HepG2 (cell line): ENCODE measurements around the gene DAPK1. TPM values are rescaled to one million over a fixed set of nuclear protein-coding genes. Genes with fewer than 3 reads are reported as not detected.

Experiments
- ARNT ChIP-seq: fragments of 450-650 bp; IDR thresholded peaks from 2 replicates; pipeline ENCODE4 v1.6.1; 2017
- ATF7 ChIP-seq, 2 experiments: fragments of 450-650 bp in 1 of 2; sonication (generic) in 1 of 2; formaldehyde crosslinking in 1 of 2; IDR thresholded peaks; 2 replicates each; pipeline versions ENCODE4 v1.4.0 to v1.6.1; 2016 to 2020; ENCODE audit warnings: antibody characterized with exemption in 1 of 2, mild to moderate bottlenecking in 1 of 2, missing genetic modification reagents in 1 of 2
- CEBPG ChIP-seq: IDR thresholded peaks from 2 replicates; pipeline ENCODE4 v1.6.1; 2016
- ELF4 ChIP-seq: sonication (generic); formaldehyde crosslinking; IDR thresholded peaks from 2 replicates; pipeline ENCODE4 v1.5.0; 2020; ENCODE audit warnings: missing genetic modification reagents, mild to moderate bottlenecking, moderate library complexity, borderline replicate concordance
- HDAC2 ChIP-seq: sonication (generic); formaldehyde crosslinking; IDR thresholded peaks from 2 replicates; pipeline ENCODE4 v1.4.0; 2020; ENCODE audit warnings: missing genetic modification reagents
- MED13 ChIP-seq: sonication (generic); formaldehyde crosslinking; IDR thresholded peaks from 2 replicates; pipeline ENCODE4 v1.5.0; 2020; ENCODE audit warnings: missing genetic modification reagents
- NR2F1 ChIP-seq, 2 experiments: fragments of 450-650 bp in 1 of 2; formaldehyde crosslinking in 1 of 2; IDR thresholded peaks; 2 replicates each; pipeline versions ENCODE4 v1.5.0 to v1.6.1; 2016 to 2020; ENCODE audit warnings: mild to moderate bottlenecking in 1 of 2, missing compliant biosample characterization in 1 of 2, missing genetic modification reagents in 1 of 2, moderate library complexity in 1 of 2
- NR3C1 ChIP-seq: sonication (generic); formaldehyde crosslinking; IDR thresholded peaks from 2 replicates; pipeline ENCODE4 v1.4.0; 2020; ENCODE audit warnings: missing genetic modification reagents
- TARDBP ChIP-seq: sonication (generic); formaldehyde crosslinking; IDR thresholded peaks from 2 replicates; pipeline ENCODE4 v1.8.0; 2022; ENCODE audit warnings: mild to moderate bottlenecking, missing genetic modification reagents
- TEAD3 ChIP-seq: optimal IDR thresholded peaks from 2 replicates; pipeline ENCODE3; 2016; ENCODE audit warnings: borderline replicate concordance
- ZFP1 ChIP-seq: IDR thresholded peaks from 2 replicates; pipeline ENCODE4 v1.6.1; 2016
- ZKSCAN1 ChIP-seq: fragments of 150-350 bp; IDR thresholded peaks from 2 replicates; pipeline ENCODE4 v1.6.1; 2014; ENCODE audit warnings: low read length
- ZNF121 ChIP-seq: sonication (generic); formaldehyde crosslinking; IDR thresholded peaks from 2 replicates; pipeline ENCODE4 v1.5.0; 2020; ENCODE audit warnings: mild to moderate bottlenecking, missing genetic modification reagents
- ZNF225 ChIP-seq: sonication (generic); formaldehyde crosslinking; IDR thresholded peaks from 2 replicates; pipeline ENCODE4 v1.4.0; 2020; ENCODE audit warnings: mild to moderate bottlenecking, missing genetic modification reagents
- ZNF282 ChIP-seq: fragments of 450-650 bp; IDR thresholded peaks from 2 replicates; pipeline ENCODE4 v1.6.1; 2018; ENCODE audit not compliant: partially characterized antibody
- ZNF333 ChIP-seq: sonication (generic); formaldehyde crosslinking; IDR thresholded peaks from 2 replicates; pipeline ENCODE4 v1.4.0; 2020; ENCODE audit warnings: mild to moderate bottlenecking, missing genetic modification reagents, borderline replicate concordance
- ZNF382 ChIP-seq: sonication (generic); formaldehyde crosslinking; IDR thresholded peaks from 2 replicates; pipeline ENCODE4 v1.5.0; 2020; ENCODE audit warnings: missing genetic modification reagents, mild to moderate bottlenecking, borderline replicate concordance
- ZNF468 ChIP-seq: sonication (generic); formaldehyde crosslinking; IDR thresholded peaks from 2 replicates; pipeline ENCODE4 v1.8.0; 2022; ENCODE audit warnings: mild to moderate bottlenecking, moderate library complexity, missing genetic modification reagents
- ZNF709 ChIP-seq: sonication (generic); formaldehyde crosslinking; IDR thresholded peaks from 2 replicates; pipeline ENCODE4 v1.5.0; 2020; ENCODE audit warnings: mild to moderate bottlenecking, missing genetic modification reagents
- ZNF777 ChIP-seq: sonication (generic); formaldehyde crosslinking; IDR thresholded peaks from 2 replicates; pipeline ENCODE4 v1.4.0; 2020; ENCODE audit warnings: missing genetic modification reagents
- ZNF83 ChIP-seq: sonication (generic); formaldehyde crosslinking; IDR thresholded peaks from 2 replicates; pipeline ENCODE4 v1.4.0; 2020; ENCODE audit warnings: missing genetic modification reagents, mild to moderate bottlenecking, borderline replicate concordance
- polyA plus RNA-seq, 8 experiments: library from polyadenylated mRNA; depleted of rRNA in 3 of 8; stranded (reverse) in 7 of 8; unstranded in 1 of 8; fragments of >200 nt; fragmentation: Illumina TruSeq in 4 of 8; extraction: Trizol in 4 of 8; gene quantifications; 2 replicates each; pipeline versions ENCODE4 v1.2.1 to v1.2.3, GENCODE V29; 2011 to 2016; ENCODE audit warnings: low read depth in 4 of 8, missing spikeins in 1 of 8, mixed read lengths in 1 of 8; ENCODE audit not compliant: insufficient read depth in 1 of 8
- total RNA-seq, 5 experiments: library from RNA; depleted of rRNA; stranded (reverse); fragments of >200 nt; fragmentation: Illumina TruSeq; extraction: Trizol; gene quantifications; 2 replicates each; pipeline ENCODE4 v1.2.3, GENCODE V29; 2016; ENCODE audit warnings: low read depth in 1 of 5
- TF ChIP-seq, protein P1 (sequence below): IDR thresholded peaks from 2 replicates; pipeline ENCODE4 v1.6.1; 2016; ENCODE audit warnings: low read depth
- TF ChIP-seq, protein P2 (sequence below): sonication (generic); formaldehyde crosslinking; conservative IDR thresholded peaks from 2 replicates; pipeline ENCODE4 v1.4.0; 2020; ENCODE audit warnings: missing genetic modification reagents
- TF ChIP-seq, protein P3 (sequence below): sonication (generic); formaldehyde crosslinking; IDR thresholded peaks from 2 replicates; pipeline ENCODE4 v1.4.0; 2020; ENCODE audit warnings: missing genetic modification reagents, low read depth, mild to moderate bottlenecking, borderline replicate concordance
- TF ChIP-seq, protein P4 (sequence below): sonication (generic); formaldehyde crosslinking; IDR thresholded peaks from 2 replicates; pipeline ENCODE4 v1.4.0; 2020; ENCODE audit warnings: missing genetic modification reagents, borderline replicate concordance
- TF ChIP-seq, protein P5 (sequence below): IDR thresholded peaks from 2 replicates; pipeline ENCODE4 v1.6.1; 2012; ENCODE audit warnings: inconsistent platforms

The DAPK1 gene
- total and polyA plus RNA-seq, 2 of the 13 experiments (the other 11 are each of a cell fraction or from before 2014, with no cell fraction given) = 35.7 to 35.9 TPM

DNA sequence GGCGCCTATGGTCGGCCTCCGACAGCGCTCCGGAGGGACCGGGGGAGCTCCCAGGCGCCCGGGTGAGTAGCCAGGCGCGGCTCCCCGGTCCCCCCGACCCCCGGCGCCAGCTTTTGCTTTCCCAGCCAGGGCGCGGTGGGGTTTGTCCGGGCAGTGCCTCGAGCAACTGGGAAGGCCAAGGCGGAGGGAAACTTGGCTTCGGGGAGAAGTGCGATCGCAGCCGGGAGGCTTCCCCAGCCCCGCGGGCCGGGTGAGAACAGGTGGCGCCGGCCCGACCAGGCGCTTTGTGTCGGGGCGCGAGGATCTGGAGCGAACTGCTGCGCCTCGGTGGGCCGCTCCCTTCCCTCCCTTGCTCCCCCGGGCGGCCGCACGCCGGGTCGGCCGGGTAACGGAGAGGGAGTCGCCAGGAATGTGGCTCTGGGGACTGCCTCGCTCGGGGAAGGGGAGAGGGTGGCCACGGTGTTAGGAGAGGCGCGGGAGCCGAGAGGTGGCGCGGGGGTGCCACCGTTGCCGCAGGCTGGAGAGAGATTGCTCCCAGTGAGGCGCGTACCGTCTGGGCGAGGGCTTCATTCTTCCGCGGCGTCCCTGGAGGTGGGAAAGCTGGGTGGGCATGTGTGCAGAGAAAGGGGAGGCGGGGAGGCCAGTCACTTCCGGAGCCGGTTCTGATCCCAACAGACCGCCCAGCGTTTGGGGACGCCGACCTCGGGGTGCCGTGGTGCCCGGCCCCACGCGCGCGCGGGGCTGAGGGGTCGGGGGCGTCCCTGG is 561 bp downstream of the DAPK1 start (continued):
- TF ChIP-seq NR2F1 (CRISPR knock-in tag; IDR thresholded peaks at IDR 0.05) (no peak), ZNF777 (CRISPR knock-in tag) (peak; percentile 32), ARNT (no peak), ATF7 (IDR thresholded peaks at IDR 0.05) (no peak), ATF7 (CRISPR knock-in tag; IDR thresholded peaks at IDR 0.05) (no peak), ZNF468 (CRISPR knock-in tag) (no peak), CEBPG (CRISPR knock-in tag) (no peak), ZNF83 (CRISPR knock-in tag) (no peak), TEAD3 (CRISPR knock-in tag) (peak; percentile 85), ZNF282 (no peak), ZNF382 (no peak), ZNF709 (CRISPR knock-in tag) (peak; percentile 64; the same call in 1 of the 2 replicates), ZNF121 (CRISPR knock-in tag) (peak; percentile 9; the same call in 1 of the 2 replicates), ZKSCAN1 (no peak), TARDBP (CRISPR knock-in tag) (no peak), ZNF225 (CRISPR knock-in tag) (no peak), ZFP1 (CRISPR knock-in tag) (no peak), HDAC2 (peak; percentile 45), MED13 (CRISPR knock-in tag) (no peak; the same call in 1 of the 2 replicates), ELF4 (CRISPR knock-in tag) (no peak), ZNF333 (no peak), NR3C1 (CRISPR knock-in tag) (no peak)
- TF ChIP-seq, protein P1, sequence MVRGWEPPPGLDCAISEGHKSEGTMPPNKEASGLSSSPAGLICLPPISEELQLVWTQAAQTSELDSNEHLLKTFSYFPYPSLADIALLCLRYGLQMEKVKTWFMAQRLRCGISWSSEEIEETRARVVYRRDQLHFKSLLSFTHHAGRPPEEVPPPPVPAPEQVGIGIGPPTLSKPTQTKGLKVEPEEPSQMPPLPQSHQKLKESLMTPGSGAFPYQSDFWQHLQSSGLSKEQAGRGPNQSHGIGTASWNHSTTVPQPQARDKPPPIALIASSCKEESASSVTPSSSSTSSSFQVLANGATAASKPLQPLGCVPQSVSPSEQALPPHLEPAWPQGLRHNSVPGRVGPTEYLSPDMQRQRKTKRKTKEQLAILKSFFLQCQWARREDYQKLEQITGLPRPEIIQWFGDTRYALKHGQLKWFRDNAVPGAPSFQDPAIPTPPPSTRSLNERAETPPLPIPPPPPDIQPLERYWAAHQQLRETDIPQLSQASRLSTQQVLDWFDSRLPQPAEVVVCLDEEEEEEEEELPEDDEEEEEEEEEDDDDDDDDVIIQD = no peak
- TF ChIP-seq, protein P2, sequence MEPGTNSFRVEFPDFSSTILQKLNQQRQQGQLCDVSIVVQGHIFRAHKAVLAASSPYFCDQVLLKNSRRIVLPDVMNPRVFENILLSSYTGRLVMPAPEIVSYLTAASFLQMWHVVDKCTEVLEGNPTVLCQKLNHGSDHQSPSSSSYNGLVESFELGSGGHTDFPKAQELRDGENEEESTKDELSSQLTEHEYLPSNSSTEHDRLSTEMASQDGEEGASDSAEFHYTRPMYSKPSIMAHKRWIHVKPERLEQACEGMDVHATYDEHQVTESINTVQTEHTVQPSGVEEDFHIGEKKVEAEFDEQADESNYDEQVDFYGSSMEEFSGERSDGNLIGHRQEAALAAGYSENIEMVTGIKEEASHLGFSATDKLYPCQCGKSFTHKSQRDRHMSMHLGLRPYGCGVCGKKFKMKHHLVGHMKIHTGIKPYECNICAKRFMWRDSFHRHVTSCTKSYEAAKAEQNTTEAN (CRISPR knock-in tag) = no peak
- TF ChIP-seq, protein P3, sequence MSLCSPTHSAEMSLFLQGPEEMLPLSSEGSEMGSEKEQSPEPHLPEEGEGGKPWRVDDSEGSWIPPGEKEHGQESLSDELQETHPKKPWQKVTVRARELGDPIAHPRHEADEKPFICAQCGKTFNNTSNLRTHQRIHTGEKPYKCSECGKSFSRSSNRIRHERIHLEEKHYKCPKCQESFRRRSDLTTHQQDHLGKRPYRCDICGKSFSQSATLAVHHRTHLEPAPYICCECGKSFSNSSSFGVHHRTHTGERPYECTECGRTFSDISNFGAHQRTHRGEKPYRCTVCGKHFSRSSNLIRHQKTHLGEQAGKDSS (CRISPR knock-in tag) = peak; percentile 89
- TF ChIP-seq, protein P4, sequence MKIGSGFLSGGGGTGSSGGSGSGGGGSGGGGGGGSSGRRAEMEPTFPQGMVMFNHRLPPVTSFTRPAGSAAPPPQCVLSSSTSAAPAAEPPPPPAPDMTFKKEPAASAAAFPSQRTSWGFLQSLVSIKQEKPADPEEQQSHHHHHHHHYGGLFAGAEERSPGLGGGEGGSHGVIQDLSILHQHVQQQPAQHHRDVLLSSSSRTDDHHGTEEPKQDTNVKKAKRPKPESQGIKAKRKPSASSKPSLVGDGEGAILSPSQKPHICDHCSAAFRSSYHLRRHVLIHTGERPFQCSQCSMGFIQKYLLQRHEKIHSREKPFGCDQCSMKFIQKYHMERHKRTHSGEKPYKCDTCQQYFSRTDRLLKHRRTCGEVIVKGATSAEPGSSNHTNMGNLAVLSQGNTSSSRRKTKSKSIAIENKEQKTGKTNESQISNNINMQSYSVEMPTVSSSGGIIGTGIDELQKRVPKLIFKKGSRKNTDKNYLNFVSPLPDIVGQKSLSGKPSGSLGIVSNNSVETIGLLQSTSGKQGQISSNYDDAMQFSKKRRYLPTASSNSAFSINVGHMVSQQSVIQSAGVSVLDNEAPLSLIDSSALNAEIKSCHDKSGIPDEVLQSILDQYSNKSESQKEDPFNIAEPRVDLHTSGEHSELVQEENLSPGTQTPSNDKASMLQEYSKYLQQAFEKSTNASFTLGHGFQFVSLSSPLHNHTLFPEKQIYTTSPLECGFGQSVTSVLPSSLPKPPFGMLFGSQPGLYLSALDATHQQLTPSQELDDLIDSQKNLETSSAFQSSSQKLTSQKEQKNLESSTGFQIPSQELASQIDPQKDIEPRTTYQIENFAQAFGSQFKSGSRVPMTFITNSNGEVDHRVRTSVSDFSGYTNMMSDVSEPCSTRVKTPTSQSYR (CRISPR knock-in tag) = no peak
- TF ChIP-seq, protein P5, sequence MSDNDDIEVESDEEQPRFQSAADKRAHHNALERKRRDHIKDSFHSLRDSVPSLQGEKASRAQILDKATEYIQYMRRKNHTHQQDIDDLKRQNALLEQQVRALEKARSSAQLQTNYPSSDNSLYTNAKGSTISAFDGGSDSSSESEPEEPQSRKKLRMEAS = peak; percentile 33
